ENCODE results near the gene FKBP1A.

Gene FKBP1A

GRCh38 chr20:1363522-1363921 is 29.3 kb downstream of the FKBP1A start:
- TF ChIP-seq CREB1 (IDR thresholded peaks at IDR 0.05; ENCODE audit: low read depth) = no peak
- no peak for TF ChIP-seq ZBTB7A (IDR thresholded peaks at IDR 0.05; ENCODE audit: low read depth)
- no peak for TF ChIP-seq FOXM1 (IDR thresholded peaks at IDR 0.05; ENCODE audit: borderline replicate concordance, low read depth)
- TF ChIP-seq MAX (IDR thresholded peaks at IDR 0.05) = no peak
- TF ChIP-seq TCF12 (IDR thresholded peaks at IDR 0.05; ENCODE audit: low read depth) = no peak
- TF ChIP-seq EGR1 (IDR thresholded peaks at IDR 0.05) = no peak
- no peak for TF ChIP-seq CEBPB (IDR thresholded peaks at IDR 0.05)
- TF ChIP-seq, protein P1, sequence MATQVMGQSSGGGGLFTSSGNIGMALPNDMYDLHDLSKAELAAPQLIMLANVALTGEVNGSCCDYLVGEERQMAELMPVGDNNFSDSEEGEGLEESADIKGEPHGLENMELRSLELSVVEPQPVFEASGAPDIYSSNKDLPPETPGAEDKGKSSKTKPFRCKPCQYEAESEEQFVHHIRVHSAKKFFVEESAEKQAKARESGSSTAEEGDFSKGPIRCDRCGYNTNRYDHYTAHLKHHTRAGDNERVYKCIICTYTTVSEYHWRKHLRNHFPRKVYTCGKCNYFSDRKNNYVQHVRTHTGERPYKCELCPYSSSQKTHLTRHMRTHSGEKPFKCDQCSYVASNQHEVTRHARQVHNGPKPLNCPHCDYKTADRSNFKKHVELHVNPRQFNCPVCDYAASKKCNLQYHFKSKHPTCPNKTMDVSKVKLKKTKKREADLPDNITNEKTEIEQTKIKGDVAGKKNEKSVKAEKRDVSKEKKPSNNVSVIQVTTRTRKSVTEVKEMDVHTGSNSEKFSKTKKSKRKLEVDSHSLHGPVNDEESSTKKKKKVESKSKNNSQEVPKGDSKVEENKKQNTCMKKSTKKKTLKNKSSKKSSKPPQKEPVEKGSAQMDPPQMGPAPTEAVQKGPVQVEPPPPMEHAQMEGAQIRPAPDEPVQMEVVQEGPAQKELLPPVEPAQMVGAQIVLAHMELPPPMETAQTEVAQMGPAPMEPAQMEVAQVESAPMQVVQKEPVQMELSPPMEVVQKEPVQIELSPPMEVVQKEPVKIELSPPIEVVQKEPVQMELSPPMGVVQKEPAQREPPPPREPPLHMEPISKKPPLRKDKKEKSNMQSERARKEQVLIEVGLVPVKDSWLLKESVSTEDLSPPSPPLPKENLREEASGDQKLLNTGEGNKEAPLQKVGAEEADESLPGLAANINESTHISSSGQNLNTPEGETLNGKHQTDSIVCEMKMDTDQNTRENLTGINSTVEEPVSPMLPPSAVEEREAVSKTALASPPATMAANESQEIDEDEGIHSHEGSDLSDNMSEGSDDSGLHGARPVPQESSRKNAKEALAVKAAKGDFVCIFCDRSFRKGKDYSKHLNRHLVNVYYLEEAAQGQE (IDR thresholded peaks at IDR 0.05; ENCODE audit: low read depth) = no peak
- no peak for TF ChIP-seq RAD21 (IDR thresholded peaks at IDR 0.05; ENCODE audit: low read depth)
- TF ChIP-seq USF1 (IDR thresholded peaks at IDR 0.05) = no peak
- TF ChIP-seq YY1 (IDR thresholded peaks at IDR 0.05; ENCODE audit: low read depth) = no peak
- TF ChIP-seq EP300 (IDR thresholded peaks at IDR 0.05; ENCODE audit: borderline replicate concordance) = no peak
- TF ChIP-seq TAF1 (IDR thresholded peaks at IDR 0.05; ENCODE audit: low read depth) = no peak
- TF ChIP-seq NFIC (IDR thresholded peaks at IDR 0.05) = no peak
- TF ChIP-seq TEAD4 (IDR thresholded peaks at IDR 0.05) = no peak

DNA sequence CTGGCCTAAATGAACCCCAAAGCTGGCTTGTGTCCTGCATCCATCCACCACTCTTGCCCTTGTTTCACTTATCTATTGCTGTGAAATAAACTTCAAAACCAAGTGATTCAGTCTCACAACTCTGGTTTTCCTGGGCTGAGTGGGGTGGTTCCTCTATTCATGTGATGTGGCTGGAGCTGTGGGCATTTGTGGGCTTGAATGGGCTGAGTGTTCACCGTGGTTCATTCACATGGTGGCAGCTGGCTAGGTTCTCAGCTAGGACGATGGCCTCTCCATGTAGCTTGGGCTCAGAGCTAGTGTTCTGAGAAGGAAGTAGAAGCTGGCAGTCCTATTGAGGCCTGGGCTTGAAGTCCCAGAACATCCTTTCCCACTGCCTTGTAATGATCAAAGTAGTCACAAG is 30.4 kb downstream of the FKBP1A start:
- TF ChIP-seq RAD21 (IDR thresholded peaks at IDR 0.05; ENCODE audit: low read depth) = no peak
- TF ChIP-seq YY1 (IDR thresholded peaks at IDR 0.05; ENCODE audit: low read depth) = no peak
- no peak for TF ChIP-seq NFIC (IDR thresholded peaks at IDR 0.05)
- no peak for TF ChIP-seq FOXM1 (IDR thresholded peaks at IDR 0.05; ENCODE audit: borderline replicate concordance, low read depth)
- TF ChIP-seq EP300 (IDR thresholded peaks at IDR 0.05; ENCODE audit: borderline replicate concordance) = no peak
- TF ChIP-seq MAX (IDR thresholded peaks at IDR 0.05) = no peak
- TF ChIP-seq CEBPB (IDR thresholded peaks at IDR 0.05) = no peak
- TF ChIP-seq TAF1 (IDR thresholded peaks at IDR 0.05; ENCODE audit: low read depth) = no peak
- TF ChIP-seq, protein P1 (IDR thresholded peaks at IDR 0.05; ENCODE audit: low read depth) = no peak
- TF ChIP-seq ZBTB7A (IDR thresholded peaks at IDR 0.05; ENCODE audit: low read depth) = no peak
- TF ChIP-seq EGR1 (IDR thresholded peaks at IDR 0.05) = no peak
- TF ChIP-seq CREB1 (IDR thresholded peaks at IDR 0.05; ENCODE audit: low read depth) = no peak
- no peak for TF ChIP-seq TCF12 (IDR thresholded peaks at IDR 0.05; ENCODE audit: low read depth)
- no peak for TF ChIP-seq TEAD4 (IDR thresholded peaks at IDR 0.05)
- no peak for TF ChIP-seq USF1 (IDR thresholded peaks at IDR 0.05)

- TF ChIP-seq MAX (IDR thresholded peaks at IDR 0.05) (no peak), TEAD4 (IDR thresholded peaks at IDR 0.05) (no peak), EGR1 (IDR thresholded peaks at IDR 0.05) (no peak), CREB1 (IDR thresholded peaks at IDR 0.05; ENCODE audit: low read depth) (no peak), TCF12 (IDR thresholded peaks at IDR 0.05; ENCODE audit: low read depth) (no peak), USF1 (IDR thresholded peaks at IDR 0.05) (no peak), RAD21 (IDR thresholded peaks at IDR 0.05; ENCODE audit: low read depth) (no peak), YY1 (IDR thresholded peaks at IDR 0.05; ENCODE audit: low read depth) (no peak), ZBTB7A (IDR thresholded peaks at IDR 0.05; ENCODE audit: low read depth) (no peak), CEBPB (IDR thresholded peaks at IDR 0.05) (no peak), EP300 (IDR thresholded peaks at IDR 0.05; ENCODE audit: borderline replicate concordance) (no peak), TAF1 (IDR thresholded peaks at IDR 0.05; ENCODE audit: low read depth) (no peak), NFIC (IDR thresholded peaks at IDR 0.05) (no peak), FOXM1 (IDR thresholded peaks at IDR 0.05; ENCODE audit: borderline replicate concordance, low read depth) (no peak)
- TF ChIP-seq, protein P1 (IDR thresholded peaks at IDR 0.05; ENCODE audit: low read depth) = no peak
These were observed 32.6 kb downstream of the FKBP1A start for GRCh38 chr20:1360094-1360846.

Measured in Ishikawa (cell line).